HG02870 (cell line): ENCODE measurements around the gene PWWP2B.

Experiments used
- ATAC-seq: cut with Tn5 transposase; IDR thresholded peaks from one replicate; pipeline ENCODE4 v1.9.1; 2021; ENCODE audit warnings: mild to moderate bottlenecking, moderate library complexity; ENCODE audit not compliant: unreplicated experiment

PWWP2B gene

GRCh38 chr10:132466520-132467463 lies 69.8 kb downstream of the PWWP2B start:
- ATAC-seq: no peak
